Measurements from ENCODE around the gene ZSWIM6. TPM values are rescaled to one million over a fixed set of nuclear protein-coding genes. Genes with fewer than 3 reads are reported as not detected.
A peak's percentile ranks its signal among the peaks of the same experiment; 100 is the strongest.

The ZSWIM6 gene
- total and polyA plus RNA-seq, 2 experiments from 2014 or later = 9.0 to 12.7 TPM

GRCh38 chr5:61569353-61569752 lies 237.3 kb downstream of the ZSWIM6 start:
- TF ChIP-seq CTCF (IDR thresholded peaks at IDR 0.05; ENCODE audit: poor library complexity) = no peak
- no peak for TF ChIP-seq EZH2phosphoT487 (IDR thresholded peaks at IDR 0.05; ENCODE audit: low read depth, severe bottlenecking, unreplicated experiment)
- TF ChIP-seq EZH2 (IDR thresholded peaks at IDR 0.05; ENCODE audit: borderline replicate concordance) = no peak
- H3K27me3 ChIP-seq = no peaks in the 10 kb centered on the region
- H3K9me2 ChIP-seq (replicated peaks; ENCODE audit: insufficient read depth) = no peaks in the 10 kb centered on the region
- H3K4me3 ChIP-seq = no peak overlapping the region
- no peaks in the 10 kb centered on the region for H3K9me3 ChIP-seq (ENCODE audit: low read depth)
- H3K36me3 ChIP-seq (replicated peaks; ENCODE audit: insufficient read depth, low read depth) = no peaks in the 10 kb centered on the region
- no peaks in the 10 kb centered on the region for H3K79me2 ChIP-seq
- 81% methylated on average over 8 of the region's 8 CpGs for WGBS (ENCODE audit: low lambda C conversion rate, missing lambda C conversion rate)
- H3K27ac ChIP-seq = no peak overlapping the region
- no peaks in the 10 kb centered on the region for H4K20me1 ChIP-seq (ENCODE audit: insufficient read depth, poor library complexity, severe bottlenecking)
- H2AFZ ChIP-seq = no peak overlapping the region
- H3K4me1 ChIP-seq (ENCODE audit: insufficient read depth) = no peaks in the 10 kb centered on the region
- H3K4me2 ChIP-seq = no peak overlapping the region
- peak; percentile 14 for DNase-seq (ENCODE audit: low spot score)

DNA sequence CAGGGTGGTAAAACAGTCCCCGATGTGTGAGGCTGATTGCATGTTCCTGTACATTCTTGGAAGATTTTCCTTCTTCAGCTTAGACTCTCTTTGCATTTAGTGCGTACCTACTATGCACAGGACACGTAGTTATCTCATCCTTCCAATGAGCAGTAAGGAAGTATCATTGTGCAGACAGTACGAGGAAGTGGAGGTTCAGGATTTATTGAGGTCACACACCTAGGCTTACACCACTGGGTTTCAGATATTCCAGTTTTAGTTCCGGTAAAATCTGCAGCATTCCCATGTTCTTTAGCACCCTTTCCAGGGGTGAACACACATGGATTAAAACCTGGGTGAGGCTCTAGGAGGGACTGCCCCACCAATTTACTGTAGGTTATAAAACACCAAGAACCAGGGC lies 238.7 kb downstream of the ZSWIM6 start:
- Histone ChIP-seq H3K36me3 (replicated peaks; ENCODE audit: insufficient read depth, low read depth) (no peaks in the 10 kb centered on the region), H3K27me3 (no peaks in the 10 kb centered on the region), H4K20me1 (ENCODE audit: insufficient read depth, poor library complexity, severe bottlenecking) (no peaks in the 10 kb centered on the region), H3K79me2 (no peaks in the 10 kb centered on the region), H2AFZ (no peak overlapping the region), H3K4me3 (no peak overlapping the region), H3K4me1 (ENCODE audit: insufficient read depth) (no peaks in the 10 kb centered on the region), H3K9me2 (replicated peaks; ENCODE audit: insufficient read depth) (no peaks in the 10 kb centered on the region), H3K27ac (no peak overlapping the region), H3K9me3 (ENCODE audit: low read depth) (no peaks in the 10 kb centered on the region), H3K4me2 (no peak overlapping the region)
- WGBS (ENCODE audit: low lambda C conversion rate, missing lambda C conversion rate) = 93% methylated on average over 5 of the region's 5 CpGs
- DNase-seq (ENCODE audit: low spot score) = no peak
- TF ChIP-seq EZH2phosphoT487 (IDR thresholded peaks at IDR 0.05; ENCODE audit: low read depth, severe bottlenecking, unreplicated experiment) = no peak
- TF ChIP-seq EZH2 (IDR thresholded peaks at IDR 0.05; ENCODE audit: borderline replicate concordance) = no peak
- no peak for TF ChIP-seq CTCF (IDR thresholded peaks at IDR 0.05; ENCODE audit: poor library complexity)

DNA sequence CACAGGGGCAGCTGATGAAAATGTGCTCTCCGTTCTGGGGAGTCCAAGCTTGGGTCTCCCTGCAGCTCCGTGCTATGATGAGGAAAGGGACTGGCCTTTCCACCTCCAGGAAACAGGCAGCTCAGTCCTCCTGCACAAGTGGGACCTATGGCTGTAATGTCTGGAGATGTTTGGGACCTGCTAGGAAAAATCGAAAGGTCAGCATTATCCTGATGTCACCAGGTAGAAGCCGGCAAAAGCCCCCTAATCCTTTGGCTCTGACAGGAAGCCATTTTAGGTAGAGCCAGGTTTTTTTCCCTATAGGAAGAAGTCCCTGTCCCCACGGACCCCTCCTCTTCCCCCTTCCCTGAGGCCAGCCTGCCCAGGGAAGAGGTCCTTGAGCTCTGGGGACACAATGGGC lies 240.9 kb downstream of the ZSWIM6 start:
- Histone ChIP-seq H3K79me2 (no peaks in the 10 kb centered on the region), H3K4me1 (ENCODE audit: insufficient read depth) (no peaks in the 10 kb centered on the region), H3K9me3 (ENCODE audit: low read depth) (no peaks in the 10 kb centered on the region), H2AFZ (no peak overlapping the region), H3K4me3 (no peak overlapping the region), H3K4me2 (no peak overlapping the region), H3K27me3 (no peaks in the 10 kb centered on the region), H3K27ac (no peak overlapping the region), H3K36me3 (replicated peaks; ENCODE audit: insufficient read depth, low read depth) (no peaks in the 10 kb centered on the region), H4K20me1 (ENCODE audit: insufficient read depth, poor library complexity, severe bottlenecking) (no peaks in the 10 kb centered on the region), H3K9me2 (replicated peaks; ENCODE audit: insufficient read depth) (no peaks in the 10 kb centered on the region)
- TF ChIP-seq EZH2 (IDR thresholded peaks at IDR 0.05; ENCODE audit: borderline replicate concordance) (no peak), CTCF (IDR thresholded peaks at IDR 0.05; ENCODE audit: poor library complexity) (no peak), EZH2phosphoT487 (IDR thresholded peaks at IDR 0.05; ENCODE audit: low read depth, severe bottlenecking, unreplicated experiment) (no peak)
- WGBS (ENCODE audit: low lambda C conversion rate, missing lambda C conversion rate) = 90% methylated on average over 5 of the region's 5 CpGs
- no peak for DNase-seq (ENCODE audit: low spot score)

GRCh38 chr5:61575103-61575502 lies 243.0 kb downstream of the ZSWIM6 start:
- Histone ChIP-seq H3K36me3 (replicated peaks; ENCODE audit: insufficient read depth, low read depth) (no peaks in the 10 kb centered on the region), H3K9me3 (ENCODE audit: low read depth) (no peaks in the 10 kb centered on the region), H3K4me1 (ENCODE audit: insufficient read depth) (no peaks in the 10 kb centered on the region), H3K4me2 (no peak overlapping the region), H3K27ac (no peak overlapping the region), H3K27me3 (no peaks in the 10 kb centered on the region), H4K20me1 (ENCODE audit: insufficient read depth, poor library complexity, severe bottlenecking) (no peaks in the 10 kb centered on the region), H3K79me2 (no peaks in the 10 kb centered on the region), H3K9me2 (replicated peaks; ENCODE audit: insufficient read depth) (no peaks in the 10 kb centered on the region), H3K4me3 (no peak overlapping the region), H2AFZ (no peak overlapping the region)
- 66% methylated on average over 4 of the region's 4 CpGs for WGBS (ENCODE audit: low lambda C conversion rate, missing lambda C conversion rate)
- DNase-seq (ENCODE audit: low spot score) = peak; percentile 30
- TF ChIP-seq EZH2 (IDR thresholded peaks at IDR 0.05; ENCODE audit: borderline replicate concordance) (no peak), EZH2phosphoT487 (IDR thresholded peaks at IDR 0.05; ENCODE audit: low read depth, severe bottlenecking, unreplicated experiment) (no peak), CTCF (IDR thresholded peaks at IDR 0.05; ENCODE audit: poor library complexity) (no peak)
